T-cell (primary cell): ENCODE measurements around the gene NPSR1. TPM values are rescaled to one million over a fixed set of nuclear protein-coding genes. Genes with fewer than 3 reads are reported as not detected.

ENCODE experiments used
- ATAC-seq, 4 experiments: fragments of 200-7000 bp in 3 of 4; fragments of 150-1000 bp in 1 of 4; cut with Tn5 transposase; replicated peaks in 1 of 4; 1 replicate in 3 of 4; 2 replicates in 1 of 4; pipeline ENCODE4 v1.10.0; 2021; ENCODE audit warnings: moderate library complexity in 3 of 4, mild to moderate bottlenecking in 2 of 4, moderate number of reproducible peaks in 1 of 4
- CTCF ChIA-PET, 2 donors: fragments of 300-600 bp; sonication (Branson Sonifier 250); formaldehyde crosslinking; loops; one replicate each; lab custom pipeline; 2022; ENCODE audit warnings: antibody characterized with exemption in 2 of 2; lab: Charles Lee
- POLR2A ChIA-PET, 2 donors: fragments of 300-600 bp; sonication (Branson Sonifier 250); formaldehyde crosslinking; loops; one replicate each; lab custom pipeline; 2022; ENCODE audit warnings: antibody characterized with exemption in 2 of 2; lab: Charles Lee
- DNase-seq, 35 experiments: peaks; one replicate each; pipeline versions ENCODE4 v3.0.0 to v3.0.0-alpha.2; 2013 to 2023
- H3K27ac ChIP-seq: one replicate; pipeline ENCODE4 v1.5.1; 2013; ENCODE audit warnings: low read length
- H3K27me3 ChIP-seq, 2 experiments: replicated peaks in 1 of 2; 1 replicate in 1 of 2; 2 replicates in 1 of 2; pipeline versions ENCODE4 v1.6.1 to v1.7.0; 2013; ENCODE audit warnings: low read length in 1 of 2, mixed read lengths in 1 of 2; ENCODE audit not compliant: control insufficient read depth in 2 of 2, insufficient read depth in 2 of 2; ENCODE audit errors: extremely low read depth in 1 of 2
- H3K36me3 ChIP-seq, 2 donors: 1 replicate in 1 of 2; 2 replicates in 1 of 2; pipeline versions ENCODE4 v1.6.1 to v1.7.0; 2013; ENCODE audit warnings: low read length in 1 of 2; ENCODE audit not compliant: control insufficient read depth in 2 of 2, insufficient read depth in 1 of 2; ENCODE audit errors: extremely low read depth in 1 of 2
- H3K4me1 ChIP-seq, 2 experiments: 1 replicate in 1 of 2; 2 replicates in 1 of 2; pipeline versions ENCODE4 v1.6.1 to v1.7.0; 2013; ENCODE audit warnings: low read length in 2 of 2, mixed read lengths in 1 of 2; ENCODE audit not compliant: insufficient read depth in 2 of 2, control insufficient read depth in 1 of 2; ENCODE audit errors: extremely low read depth in 1 of 2
- H3K4me3 ChIP-seq, 2 donors: 1 replicate in 1 of 2; 2 replicates in 1 of 2; pipeline versions ENCODE4 v1.5.1 to v1.7.0; 2013; ENCODE audit warnings: mild to moderate bottlenecking in 2 of 2, low read length in 1 of 2, moderate library complexity in 1 of 2; ENCODE audit not compliant: control insufficient read depth in 1 of 2; ENCODE audit errors: extremely low read depth in 1 of 2
- H3K9me3 ChIP-seq: 2 replicates; pipeline ENCODE4 v1.7.0; 2013
- H3K27ac Mint-ChIP-seq, 2 donors: one replicate each; pipeline ENCODE4 v1.8.0; 2020 to 2021; ENCODE audit warnings: mild to moderate bottlenecking in 2 of 2, mixed read lengths in 2 of 2
- H3K27me3 Mint-ChIP-seq, 2 donors: one replicate each; pipeline ENCODE4 v1.8.0; 2021 to 2022; ENCODE audit warnings: mixed read lengths in 2 of 2
- H3K36me3 Mint-ChIP-seq: one replicate; pipeline ENCODE4 v1.8.0; 2021; ENCODE audit warnings: mixed read lengths
- H3K4me1 Mint-ChIP-seq, 3 donors: one replicate each; pipeline ENCODE4 v1.8.0; 2020 to 2022; ENCODE audit warnings: mixed read lengths in 3 of 3, mild to moderate bottlenecking in 1 of 3
- H3K4me3 Mint-ChIP-seq, 3 donors: one replicate each; pipeline ENCODE4 v1.8.0; 2020 to 2022; ENCODE audit warnings: mild to moderate bottlenecking in 3 of 3, mixed read lengths in 3 of 3, moderate library complexity in 3 of 3
- H3K9me3 Mint-ChIP-seq, 3 donors: one replicate each; pipeline ENCODE4 v1.8.0; 2020 to 2022; ENCODE audit warnings: mixed read lengths in 3 of 3
- WGBS: methylation state at CpG from one replicate; pipeline ENCODE4 v1.1.5; 2013; ENCODE audit warnings: missing lambda C conversion rate; ENCODE audit not compliant: insufficient coverage; 5-methylcytosine and 5-hydroxymethylcytosine counted together
- total RNA-seq, 35 experiments: library from RNA in 6 of 35; stranded (reverse) in 6 of 35; fragments of 120-200 nt in 1 of 35; gene quantifications; one replicate each; pipeline versions ENCODE4 v1.2.1 to v1.2.4 and lab custom pipeline; 2013 to 2026

Gene NPSR1
- total RNA-seq, 5 donors from 2014 or later (not counting 1 experiment from before 2014, with no cell fraction given), result not detected

GRCh38 chr7:34750209-34750608 lies 92.2 kb downstream of the NPSR1 start:
- Histone ChIP-seq H3K36me3 (no peaks in the 10 kb centered on the region), H3K27me3 (no peaks in the 10 kb centered on the region), H3K9me3 (no peaks in the 10 kb centered on the region), H3K27ac (no peak overlapping the region), H3K4me1 (no peaks in the 10 kb centered on the region), H3K4me3 (no peak overlapping the region)
- 79% methylated on average over 6 of the region's 8 CpGs for WGBS
- peaks cover 5 to 11% of the 10 kb centered on the region in 2 donors for H3K27me3 Mint-ChIP-seq
- H3K27ac Mint-ChIP-seq, result no peak overlapping the region
- ATAC-seq (no peak), DNase-seq (no peak)
- no peaks in the 10 kb centered on the region for H3K36me3 Mint-ChIP-seq
- H3K4me3 Mint-ChIP-seq, result no peak overlapping the region
- H3K4me1 Mint-ChIP-seq, result no peaks in the 10 kb centered on the region
- POLR2A ChIA-PET, result no interaction called here
- H3K9me3 Mint-ChIP-seq, result no peaks in the 10 kb centered on the region
- CTCF ChIA-PET, result no interaction called here

GRCh38 chr7:34750636-34751035 lies 92.6 kb downstream of the NPSR1 start:
- CTCF ChIA-PET, result no interaction called here
- no peaks in the 10 kb centered on the region for H3K36me3 ChIP-seq
- DNase-seq, result no peak
- H3K4me1 Mint-ChIP-seq, result no peaks in the 10 kb centered on the region
- WGBS, result no CpG with 5 or more reads among the region's 2 CpGs
- no peaks in the 10 kb centered on the region for H3K27me3 ChIP-seq
- H3K27me3 Mint-ChIP-seq, result peaks cover 5 to 11% of the 10 kb centered on the region in 2 donors
- POLR2A ChIA-PET, result no interaction called here
- no peak for ATAC-seq
- no peaks in the 10 kb centered on the region for H3K36me3 Mint-ChIP-seq
- no peak overlapping the region for H3K27ac Mint-ChIP-seq
- H3K4me3 ChIP-seq, result no peak overlapping the region
- no peak overlapping the region for H3K4me3 Mint-ChIP-seq
- no peaks in the 10 kb centered on the region for H3K4me1 ChIP-seq
- H3K9me3 Mint-ChIP-seq, result no peaks in the 10 kb centered on the region
- no peaks in the 10 kb centered on the region for H3K9me3 ChIP-seq
- H3K27ac ChIP-seq, result no peak overlapping the region

GRCh38 chr7:34751725-34752643 lies 94.0 kb downstream of the NPSR1 start:
- Histone ChIP-seq H3K9me3 (no peaks in the 10 kb centered on the region), H3K4me3 (no peak overlapping the region), H3K27ac (no peak overlapping the region), H3K4me1 (no peaks in the 10 kb centered on the region), H3K27me3 (no peaks in the 10 kb centered on the region), H3K36me3 (no peaks in the 10 kb centered on the region)
- POLR2A ChIA-PET, result no interaction called here
- 87% methylated on average over 5 of the region's 11 CpGs for WGBS
- H3K4me3 Mint-ChIP-seq, result no peak overlapping the region
- H3K4me1 Mint-ChIP-seq, result no peaks in the 10 kb centered on the region
- ATAC-seq (no peak), DNase-seq (no peak)
- no peak overlapping the region for H3K27ac Mint-ChIP-seq
- H3K36me3 Mint-ChIP-seq, result no peaks in the 10 kb centered on the region
- CTCF ChIA-PET, result no interaction called here
- peaks cover 3 to 8% of the 10 kb centered on the region in 2 donors for H3K27me3 Mint-ChIP-seq
- no peaks in the 10 kb centered on the region for H3K9me3 Mint-ChIP-seq

- Histone ChIP-seq H3K27me3 (no peaks in the 10 kb centered on the region), H3K4me3 (no peak overlapping the region), H3K36me3 (no peaks in the 10 kb centered on the region), H3K4me1 (no peaks in the 10 kb centered on the region), H3K27ac (no peak overlapping the region), H3K9me3 (no peaks in the 10 kb centered on the region)
- ChIA-PET CTCF (no interaction called here), POLR2A (no interaction called here)
- DNase-seq, result no peak
- Mint-ChIP-seq H3K27me3 (peaks cover 1 to 11% of the 10 kb centered on the region in 2 donors), H3K4me3 (no peak overlapping the region), H3K4me1 (no peaks in the 10 kb centered on the region), H3K27ac (no peak overlapping the region), H3K36me3 (no peaks in the 10 kb centered on the region), H3K9me3 (no peaks in the 10 kb centered on the region)
- ATAC-seq, result no peak
- WGBS, result 0% methylated on average over 1 of the region's 3 CpGs
Measured at GRCh38 chr7:34752929-34753328, 94.9 kb downstream of the NPSR1 start.

GRCh38 chr7:34755008-34755407 lies 97.0 kb downstream of the NPSR1 start:
- Mint-ChIP-seq H3K4me1 (no peaks in the 10 kb centered on the region), H3K27me3 (peaks cover 1 to 14% of the 10 kb centered on the region in 2 donors), H3K9me3 (no peaks in the 10 kb centered on the region), H3K36me3 (no peaks in the 10 kb centered on the region), H3K4me3 (no peak overlapping the region), H3K27ac (no peak overlapping the region)
- H3K9me3 ChIP-seq, result no peaks in the 10 kb centered on the region
- ATAC-seq (no peak), DNase-seq (no peak)
- H3K4me1 ChIP-seq, result no peaks in the 10 kb centered on the region
- no peak overlapping the region for H3K4me3 ChIP-seq
- WGBS, result no CpG with 5 or more reads among the region's 2 CpGs
- ChIA-PET POLR2A (no interaction called here), CTCF (no interaction called here)
- no peaks in the 10 kb centered on the region for H3K27me3 ChIP-seq
- H3K27ac ChIP-seq, result no peak overlapping the region
- H3K36me3 ChIP-seq, result no peaks in the 10 kb centered on the region

- H3K9me3 ChIP-seq, result no peaks in the 10 kb centered on the region
- no CpG with 5 or more reads among the region's 4 CpGs for WGBS
- Mint-ChIP-seq H3K4me1 (no peaks in the 10 kb centered on the region), H3K27me3 (peaks cover 1 to 14% of the 10 kb centered on the region in 2 donors), H3K27ac (no peak overlapping the region), H3K9me3 (no peaks in the 10 kb centered on the region), H3K36me3 (no peaks in the 10 kb centered on the region), H3K4me3 (no peak overlapping the region)
- ATAC-seq (no peak), DNase-seq (no peak)
- no peaks in the 10 kb centered on the region for H3K36me3 ChIP-seq
- no peak overlapping the region for H3K27ac ChIP-seq
- no peaks in the 10 kb centered on the region for H3K4me1 ChIP-seq
- no peak overlapping the region for H3K4me3 ChIP-seq
- H3K27me3 ChIP-seq, result no peaks in the 10 kb centered on the region
- ChIA-PET CTCF (no interaction called here), POLR2A (no interaction called here)
Measured at GRCh38 chr7:34756025-34756437, 98.0 kb downstream of the NPSR1 start.
